K562 (cell line): ENCODE results near the gene ADGRL3. TPM values are rescaled to one million over a fixed set of nuclear protein-coding genes. Genes with fewer than 3 reads are reported as not detected.

ENCODE experiments used
- ATAC-seq: fragments of 200-7000 bp; cut with Tn5 transposase; 3 replicates; pipeline ENCODE4 v1.9.1; 2020; ENCODE audit warnings: moderate library complexity
- BruUV-seq: library from RNA; stranded (reverse); fragments of 400-500 nt; replicated peaks from 2 replicates; lab custom pipeline; 2021; lab: Mats Ljungman, UMichigan
- CTCF ChIA-PET: fragments of 300-600 bp; formaldehyde crosslinking; extraction: SDS; loops from one replicate; lab custom pipeline; 2021; ENCODE audit warnings: low intra/inter-chr PET ratio; lab: Yijun Ruan, JAX
- POLR2A ChIA-PET: fragments of 300-600, 350-650 bp; sonication (Branson Sonifier 250); formaldehyde crosslinking; extraction: SDS; loops from one replicate; lab custom pipeline; 2021; ENCODE audit warnings: antibody characterized with exemption, inconsistent platforms; lab: Yijun Ruan, JAX
- DNase-seq, 4 experiments: peaks; one replicate each; pipeline versions ENCODE4 v3.0.0 to v3.0.0-alpha.2; 2011 to 2018; ENCODE audit warnings: low spot score in 3 of 4, mixed read lengths in 3 of 4; ENCODE audit errors: extremely low read depth in 1 of 4
- FAIRE-seq: peaks from 2 replicates; lab custom pipeline; 2011; peaks lifted over from hg19 to GRCh38; lab: Jason Lieb, UNC
- H2AFZ ChIP-seq: 2 replicates; pipeline ENCODE4 v1.6.0; 2011; ENCODE audit warnings: low read depth, low read length, control low read depth, inconsistent platforms
- H3K27ac ChIP-seq: fragments of 200-600 bp; 3 replicates; pipeline ENCODE4 v1.8.0; 2011; ENCODE audit warnings: low read depth, mild to moderate bottlenecking, control low read depth, inconsistent platforms, low read length, moderate library complexity, mixed read lengths; ENCODE audit errors: extremely low read depth
- H3K27me3 ChIP-seq, 2 experiments: fragments of 300-600 bp in 1 of 2; 2 replicates in 1 of 2; 3 replicates in 1 of 2; pipeline versions ENCODE4 v1.6.0 to v1.8.0; 2011; ENCODE audit warnings: inconsistent platforms in 2 of 2, low read length in 2 of 2, mild to moderate bottlenecking in 1 of 2, mixed read lengths in 1 of 2, moderate library complexity in 1 of 2; ENCODE audit not compliant: control insufficient read depth in 2 of 2, insufficient read depth in 2 of 2
- H3K36me3 ChIP-seq: fragments of 300-600 bp; 3 replicates; pipeline ENCODE4 v1.8.0; 2011; ENCODE audit warnings: mild to moderate bottlenecking, low read length, inconsistent platforms; ENCODE audit not compliant: control insufficient read depth, insufficient read depth
- H3K4me1 ChIP-seq, 2 experiments: fragments of 200-600 bp in 1 of 2; replicated peaks in 1 of 2; 2 replicates in 1 of 2; 3 replicates in 1 of 2; pipeline versions ENCODE4 v1.5.1 to v1.8.0; 2011; ENCODE audit warnings: inconsistent platforms in 2 of 2, low read length in 2 of 2, mild to moderate bottlenecking in 1 of 2, mixed read lengths in 1 of 2, moderate library complexity in 1 of 2; ENCODE audit not compliant: control insufficient read depth in 2 of 2, insufficient read depth in 2 of 2
- H3K4me2 ChIP-seq: 2 replicates; pipeline ENCODE4 v1.6.1; 2011; ENCODE audit warnings: low read length, control low read depth, inconsistent platforms, mixed read lengths; ENCODE audit not compliant: insufficient read depth
- H3K4me3 ChIP-seq: fragments of 200-600 bp; sonication (generic), shearing (Covaris generic); 2 replicates; pipeline ENCODE4 v1.5.1; 2016; ENCODE audit warnings: control low read depth, inconsistent platforms
- H3K79me2 ChIP-seq: fragments of 200-600 bp; 3 replicates; pipeline ENCODE4 v1.8.0; 2011; ENCODE audit warnings: low read length, inconsistent platforms; ENCODE audit not compliant: control insufficient read depth, insufficient read depth
- H3K9ac ChIP-seq, 2 experiments: 2 replicates each; pipeline versions ENCODE4 v1.6.0 to v1.6.1; 2011; ENCODE audit warnings: low read depth in 2 of 2, low read length in 2 of 2, control low read depth in 1 of 2, inconsistent platforms in 1 of 2, mild to moderate bottlenecking in 1 of 2, mixed read lengths in 1 of 2; ENCODE audit not compliant: insufficient read depth in 1 of 2
- H3K9me1 ChIP-seq: one replicate; pipeline ENCODE4 v1.6.0; 2011; ENCODE audit warnings: inconsistent platforms, mild to moderate bottlenecking, low read length, moderate library complexity; ENCODE audit not compliant: control insufficient read depth, insufficient read depth
- H3K9me3 ChIP-seq: replicated peaks from 2 replicates; pipeline ENCODE4 v1.5.1; 2011; ENCODE audit warnings: low read depth, low read length, inconsistent platforms; ENCODE audit not compliant: control insufficient read depth, insufficient read depth
- H4K20me1 ChIP-seq: replicated peaks from 2 replicates; pipeline ENCODE4 v1.6.1; 2011; ENCODE audit warnings: low read length, inconsistent platforms, mixed read lengths; ENCODE audit not compliant: control insufficient read depth, insufficient read depth
- CBX1 ChIP-seq: sonication (generic); IDR thresholded peaks from 2 replicates; pipeline ENCODE4 v1.6.1; 2016; ENCODE audit warnings: antibody characterized with exemption, low read depth, mild to moderate bottlenecking
- CHD7 ChIP-seq: fragments of 200-600 bp; sonication (generic); IDR thresholded peaks from one replicate; pipeline ENCODE4 v1.6.1; 2012; ENCODE audit warnings: mild to moderate bottlenecking, low read depth, low read length, inconsistent platforms
- HMG20A ChIP-seq: fragments of 450-650 bp; formaldehyde crosslinking; conservative IDR thresholded peaks from 2 replicates; pipeline ENCODE4 v1.4.0; 2020; ENCODE audit warnings: mild to moderate bottlenecking, mixed read lengths
- KAT7 ChIP-seq: sonication (generic); formaldehyde crosslinking; IDR thresholded peaks from 2 replicates; pipeline ENCODE4 v1.8.0; 2022; ENCODE audit warnings: missing genetic modification reagents, mild to moderate bottlenecking, borderline replicate concordance
- MAFG ChIP-seq: fragments of 450-650 bp; conservative IDR thresholded peaks from 2 replicates; pipeline ENCODE4 v1.6.1; 2016; ENCODE audit warnings: missing genetic modification characterization, missing compliant biosample characterization
- MEIS2 ChIP-seq: fragments of 450-650 bp; IDR thresholded peaks from 2 replicates; pipeline ENCODE4 v1.6.1; 2014; ENCODE audit warnings: mild to moderate bottlenecking; ENCODE audit not compliant: partially characterized antibody
- POLR3G ChIP-seq: IDR thresholded peaks from 2 replicates; pipeline ENCODE4 v1.6.1; 2011; ENCODE audit not compliant: insufficient read length, insufficient replicate concordance; ENCODE audit errors: extremely low read depth
- USF2 ChIP-seq: sonication (generic); formaldehyde crosslinking; IDR thresholded peaks from 2 replicates; pipeline ENCODE4 v1.5.0; 2020; ENCODE audit warnings: missing genetic modification reagents
- ZNF324 ChIP-seq: fragments of 250-450 bp; sonication (Bioruptor Pico); IDR thresholded peaks from 2 replicates; pipeline ENCODE4 v1.4.0; 2020; ENCODE audit warnings: mild to moderate bottlenecking
- WGBS: fragments of 100-300 bp; shearing (Covaris generic); methylation state at CpG from one replicate; pipeline ENCODE4 v1.1.6; 2016; ENCODE audit warnings: low coverage, mixed read lengths; ENCODE audit not compliant: insufficient coverage; ENCODE audit errors: missing lambda C conversion rate; 5-methylcytosine and 5-hydroxymethylcytosine counted together
- in situ Hi-C: fragments of 300-500 bp; cut with MboI; formaldehyde crosslinking; loops from 4 replicates; pipeline ENCODE4 v1.15.0; 2018; ENCODE audit warnings: inconsistent platforms, mixed read lengths
- intact Hi-C: fragments of 100-400 bp; cut with micrococcal nuclease; formaldehyde crosslinking; loops from 2 replicates; pipeline ENCODE4 v1.14.2; 2022
- polyA plus RNA-seq, 8 experiments: library from polyadenylated mRNA; depleted of rRNA in 4 of 8; stranded (reverse) in 5 of 8; unstranded in 3 of 8; fragments of >200 nt; fragmentation: Nextera tagmentation in 2 of 8; fragmentation: Illumina TruSeq in 1 of 8; extraction: Ambion mirVana in 2 of 8; extraction: Trizol in 1 of 8; gene quantifications; 2 replicates each; pipeline versions ENCODE4 v1.2.1 to v1.2.3, GENCODE V29; 2011 to 2014; ENCODE audit warnings: inconsistent platforms in 1 of 8, missing spikeins in 1 of 8
- total RNA-seq, 7 experiments: library from RNA; depleted of rRNA in 6 of 7; stranded (reverse); fragments of >200 nt in 6 of 7; fragmentation: Illumina TruSeq in 2 of 7; extraction: Trizol in 2 of 7; gene quantifications; 2 replicates each; pipeline versions ENCODE4 v1.2.1 to v1.2.3, GENCODE V29; 2011 to 2021; ENCODE audit warnings: low replicate concordance in 1 of 7

The ADGRL3 gene
- total and polyA plus RNA-seq, 9 of the 15 experiments (the other 6 are each of a cell fraction or from before 2014, with no cell fraction given) = 0.03 to 0.14 (median 0.04) TPM; not detected in 2

- Histone ChIP-seq H3K4me1 (no peaks in the 10 kb centered on the region), H3K36me3 (no peaks in the 10 kb centered on the region), H3K9me1 (no peaks in the 10 kb centered on the region), H3K79me2 (no peaks in the 10 kb centered on the region), H3K4me3 (no peak overlapping the region), H3K27me3 (no peaks in the 10 kb centered on the region), H3K27ac (no peak overlapping the region), H2AFZ (no peak overlapping the region), H3K9me3 (no peaks in the 10 kb centered on the region), H3K9ac (no peak overlapping the region), H3K4me2 (no peak overlapping the region), H4K20me1 (no peaks in the 10 kb centered on the region)
- ChIA-PET POLR2A (no interaction called here), CTCF (no interaction called here)
- FAIRE-seq (no peak), DNase-seq (no peak), ATAC-seq (no peak)
- in situ Hi-C loops = no loop called here
- BruUV-seq = no TSS peak
- intact Hi-C loops = no loop called here
- WGBS = 0% methylated on average over 1 of the region's 1 CpG
- TF ChIP-seq MEIS2 (no peak), ZNF324 (CRISPR knock-in tag) (no peak), CHD7 (no peak), KAT7 (CRISPR knock-in tag) (no peak), POLR3G (no peak), HMG20A (CRISPR knock-in tag) (no peak), CBX1 (no peak), USF2 (CRISPR knock-in tag) (no peak), MAFG (tag) (no peak)
Observed at GRCh38 chr4:61553557-61554125, 353.5 kb downstream of the ADGRL3 start.
